ENCODE results near the gene CLDND1. TPM values are rescaled to one million over a fixed set of nuclear protein-coding genes. Genes with fewer than 3 reads are reported as not detected.
"Not testable (repeated sequence)": the region's sequence is repeated elsewhere in the genome, so short reads cannot be mapped to it uniquely, and the experiment has no call there.

CLDND1 gene
- total RNA-seq, result 160 and 180 TPM in 2 replicates

GRCh38 chr3:98522544-98523281 lies at the start of gene CLDND1:
TSS of gene CLDND1 (minus strand) at chr3:98522902. CDS start at chr3:98521424, 1,478 bp downstream.
- peak; percentile 91 for DNase-seq (ENCODE audit: low read depth)

- no peak for DNase-seq (ENCODE audit: low read depth)
Measured at GRCh38 chr3:98568402-98568801, 45.7 kb upstream of the CLDND1 start.

- DNase-seq (ENCODE audit: low read depth), result no peak
Measured at GRCh38 chr3:98567666-98568270, 45.1 kb upstream of the CLDND1 start.

- no peak for DNase-seq (ENCODE audit: low read depth)
Measured at GRCh38 chr3:98565843-98566242, 43.1 kb upstream of the CLDND1 start.

GRCh38 chr3:98565237-98565643 lies 42.5 kb upstream of the CLDND1 start:
- no peak for DNase-seq (ENCODE audit: low read depth)

- no peak for DNase-seq (ENCODE audit: low read depth)
Measured at GRCh38 chr3:98564282-98565005, 41.7 kb upstream of the CLDND1 start.

- DNase-seq (ENCODE audit: low read depth), result peak; percentile 96
Measured at GRCh38 chr3:98563661-98564281, 41.1 kb upstream of the CLDND1 start.

GRCh38 chr3:98561727-98562521 lies 39.2 kb upstream of the CLDND1 start:
- DNase-seq (ENCODE audit: low read depth), result peak; percentile 70

GRCh38 chr3:98560911-98561310 lies 38.2 kb upstream of the CLDND1 start:
- no peak for DNase-seq (ENCODE audit: low read depth)

GRCh38 chr3:98559769-98560168 lies 37.1 kb upstream of the CLDND1 start:
- not testable (repeated sequence) for DNase-seq (ENCODE audit: low read depth)

GRCh38 chr3:98558100-98558827 lies 35.6 kb upstream of the CLDND1 start:
- DNase-seq (ENCODE audit: low read depth), result no peak

- no peak for DNase-seq (ENCODE audit: low read depth)
Measured at GRCh38 chr3:98557324-98558010, 34.8 kb upstream of the CLDND1 start.

GRCh38 chr3:98556164-98557130 lies 33.7 kb upstream of the CLDND1 start:
- no peak for DNase-seq (ENCODE audit: low read depth)

- DNase-seq (ENCODE audit: low read depth), result peak; percentile 23
Measured at GRCh38 chr3:98555025-98555379, 32.3 kb upstream of the CLDND1 start.

GRCh38 chr3:98554580-98554979 lies 31.9 kb upstream of the CLDND1 start:
- DNase-seq (ENCODE audit: low read depth), result no peak

GRCh38 chr3:98553753-98554152 lies 31.1 kb upstream of the CLDND1 start:
- DNase-seq (ENCODE audit: low read depth), result no peak

GRCh38 chr3:98553021-98553563 lies 30.4 kb upstream of the CLDND1 start:
- DNase-seq (ENCODE audit: low read depth), result no peak

GRCh38 chr3:98552232-98553020 lies 29.7 kb upstream of the CLDND1 start:
- no peak for DNase-seq (ENCODE audit: low read depth)
